ENCODE results near the gene UCMA. TPM values are rescaled to one million over a fixed set of nuclear protein-coding genes. Genes with fewer than 3 reads are reported as not detected.

Gene UCMA
- total RNA-seq, 1 experiment from 2014 or later: not detected

- intact Hi-C loops (cut with micrococcal nuclease; ENCODE audit: unreplicated experiment): no loop called here
- Histone ChIP-seq H3K9me3 (ENCODE audit: low read depth, low read length, poor library complexity, severe bottlenecking) (no peaks in the 10 kb centered on the region), H3K27me3 (replicated peaks; ENCODE audit: insufficient read depth, low read depth, low read length, poor library complexity) (no peaks in the 10 kb centered on the region), H3K36me3 (ENCODE audit: insufficient read depth, low read length, poor library complexity, severe bottlenecking) (no peaks in the 10 kb centered on the region), H3K4me1 (ENCODE audit: insufficient read depth, low read length, poor library complexity, severe bottlenecking) (no peaks in the 10 kb centered on the region), H3K27ac (ENCODE audit: low read depth, low read length, poor library complexity, severe bottlenecking) (no peak overlapping the region), H3K4me3 (ENCODE audit: low read depth, low read length, poor library complexity, severe bottlenecking) (no peak overlapping the region)
- TF ChIP-seq EZH2 (IDR thresholded peaks at IDR 0.05; ENCODE audit: borderline replicate concordance, low read depth, low read length, poor library complexity, severe bottlenecking): no peak
- no peak for TF ChIP-seq CTCF (conservative IDR thresholded peaks at IDR 0.05; ENCODE audit: low read depth, low read length)
- DNase-seq (ENCODE audit: low spot score): no peak
- CTCF ChIA-PET: no interaction called here
- BruUV-seq (replicated peaks): no TSS peak
- POLR2A ChIA-PET (ENCODE audit: low non-redundant PET): no interaction called here
Observed at GRCh38 chr10:13231808-13232207, 2.4 kb downstream of the UCMA start.

- BruUV-seq (replicated peaks): no TSS peak
- Histone ChIP-seq H3K4me3 (ENCODE audit: low read depth, low read length, poor library complexity, severe bottlenecking) (no peak overlapping the region), H3K36me3 (ENCODE audit: insufficient read depth, low read length, poor library complexity, severe bottlenecking) (no peaks in the 10 kb centered on the region), H3K27ac (ENCODE audit: low read depth, low read length, poor library complexity, severe bottlenecking) (no peak overlapping the region), H3K27me3 (replicated peaks; ENCODE audit: insufficient read depth, low read depth, low read length, poor library complexity) (no peaks in the 10 kb centered on the region), H3K9me3 (ENCODE audit: low read depth, low read length, poor library complexity, severe bottlenecking) (no peaks in the 10 kb centered on the region), H3K4me1 (ENCODE audit: insufficient read depth, low read length, poor library complexity, severe bottlenecking) (no peaks in the 10 kb centered on the region)
- DNase-seq (ENCODE audit: low spot score): no peak
- ChIA-PET CTCF (no interaction called here), POLR2A (ENCODE audit: low non-redundant PET) (no interaction called here)
- no peak for TF ChIP-seq EZH2 (IDR thresholded peaks at IDR 0.05; ENCODE audit: borderline replicate concordance, low read depth, low read length, poor library complexity, severe bottlenecking)
- no peak for TF ChIP-seq CTCF (conservative IDR thresholded peaks at IDR 0.05; ENCODE audit: low read depth, low read length)
- intact Hi-C loops (cut with micrococcal nuclease; ENCODE audit: unreplicated experiment): no loop called here
Observed at GRCh38 chr10:13231190-13231589, 3.0 kb downstream of the UCMA start.

- intact Hi-C loops (cut with micrococcal nuclease; ENCODE audit: unreplicated experiment): no loop called here
- TF ChIP-seq EZH2 (IDR thresholded peaks at IDR 0.05; ENCODE audit: borderline replicate concordance, low read depth, low read length, poor library complexity, severe bottlenecking) (no peak), CTCF (conservative IDR thresholded peaks at IDR 0.05; ENCODE audit: low read depth, low read length) (no peak)
- Histone ChIP-seq H3K27ac (ENCODE audit: low read depth, low read length, poor library complexity, severe bottlenecking) (no peak overlapping the region), H3K9me3 (ENCODE audit: low read depth, low read length, poor library complexity, severe bottlenecking) (no peaks in the 10 kb centered on the region), H3K36me3 (ENCODE audit: insufficient read depth, low read length, poor library complexity, severe bottlenecking) (no peaks in the 10 kb centered on the region), H3K4me3 (ENCODE audit: low read depth, low read length, poor library complexity, severe bottlenecking) (no peak overlapping the region), H3K4me1 (ENCODE audit: insufficient read depth, low read length, poor library complexity, severe bottlenecking) (no peaks in the 10 kb centered on the region), H3K27me3 (replicated peaks; ENCODE audit: insufficient read depth, low read depth, low read length, poor library complexity) (no peaks in the 10 kb centered on the region)
- BruUV-seq (replicated peaks): no TSS peak
- ChIA-PET CTCF (no interaction called here), POLR2A (ENCODE audit: low non-redundant PET) (no interaction called here)
- DNase-seq (ENCODE audit: low spot score): no peak
Observed at GRCh38 chr10:13227031-13227430, 7.1 kb downstream of the UCMA start.

Measured in A673 (cell line).